ENCODE results near the gene MAPKAPK3.
A peak's percentile ranks its signal among the peaks of the same experiment; 100 is the strongest.

MAPKAPK3 gene
- total RNA-seq = 41.2 to 60.6 (median 55.0) reads per million in 3 donors

- no peaks in the 10 kb centered on the region for H3K9me3 ChIP-seq (ENCODE audit: control insufficient read depth, low read length)
- peak within 1 kb of the TSS; percentile 90 for H3K4me3 ChIP-seq (ENCODE audit: insufficient read depth, low read depth, low read length, poor library complexity, severe bottlenecking)
- H3K4me1 ChIP-seq (ENCODE audit: control insufficient read depth, insufficient read depth, low read length, poor library complexity, severe bottlenecking) = peaks cover 70% of the 10 kb centered on the region
- DNase-seq = no peak
- peak within 1 kb of the TSS; percentile 88 for H3K27ac ChIP-seq (ENCODE audit: insufficient read depth, low read length, poor library complexity, severe bottlenecking)
- H3K27me3 ChIP-seq (replicated peaks; ENCODE audit: control insufficient read depth, insufficient read depth, low read length, poor library complexity, severe bottlenecking) = no peaks in the 10 kb centered on the region
- H3K36me3 ChIP-seq (ENCODE audit: control insufficient read depth, insufficient read depth, low read length) = no peaks in the 10 kb centered on the region
Measured at GRCh38 chr3:50617096-50617791, at the start of gene MAPKAPK3. TSS of gene MAPKAPK3 (plus strand) at chr3:50617151. CDS start at chr3:50617566, 415 bp downstream.

- Histone ChIP-seq H3K27ac (ENCODE audit: insufficient read depth, low read length, poor library complexity, severe bottlenecking) (peak within 1 kb of the TSS; percentile 79), H3K27me3 (replicated peaks; ENCODE audit: control insufficient read depth, insufficient read depth, low read length, poor library complexity, severe bottlenecking) (no peaks in the 10 kb centered on the region), H3K9me3 (ENCODE audit: control insufficient read depth, low read length) (no peaks in the 10 kb centered on the region), H3K4me1 (ENCODE audit: control insufficient read depth, insufficient read depth, low read length, poor library complexity, severe bottlenecking) (peaks cover 40% of the 10 kb centered on the region), H3K36me3 (ENCODE audit: control insufficient read depth, insufficient read depth, low read length) (no peaks in the 10 kb centered on the region), H3K4me3 (ENCODE audit: insufficient read depth, low read depth, low read length, poor library complexity, severe bottlenecking) (peak within 1 kb of the TSS; percentile 68)
- peak; percentile 88 to 93 (median 90) for DNase-seq
Measured at GRCh38 chr3:50567386-50568167, 49.4 kb upstream of the MAPKAPK3 start, which contains the start of gene C3orf18. TSS of gene C3orf18 (minus strand) at chr3:50567747. CDS start at chr3:50565699, 2,048 bp downstream.

- Histone ChIP-seq H3K27ac (ENCODE audit: insufficient read depth, low read length, poor library complexity, severe bottlenecking) (peak within 1 kb of the TSS; percentile 79), H3K9me3 (ENCODE audit: control insufficient read depth, low read length) (no peaks in the 10 kb centered on the region), H3K36me3 (ENCODE audit: control insufficient read depth, insufficient read depth, low read length) (no peaks in the 10 kb centered on the region), H3K4me3 (ENCODE audit: insufficient read depth, low read depth, low read length, poor library complexity, severe bottlenecking) (peak within 1 kb of the TSS; percentile 68), H3K27me3 (replicated peaks; ENCODE audit: control insufficient read depth, insufficient read depth, low read length, poor library complexity, severe bottlenecking) (no peaks in the 10 kb centered on the region), H3K4me1 (ENCODE audit: control insufficient read depth, insufficient read depth, low read length, poor library complexity, severe bottlenecking) (peaks cover 56% of the 10 kb centered on the region)
- peak; percentile 84 to 91 (median 86) for DNase-seq
Measured at GRCh38 chr3:50568947-50569749, 47.8 kb upstream of the MAPKAPK3 start, which contains the start of gene HEMK1. TSS of gene HEMK1 (plus strand) at chr3:50569522. CDS start at chr3:50571105, 1,583 bp downstream.

- peaks cover 71% of the 10 kb centered on the region for H3K4me1 ChIP-seq (ENCODE audit: control insufficient read depth, insufficient read depth, low read length, poor library complexity, severe bottlenecking)
- H3K4me3 ChIP-seq (ENCODE audit: insufficient read depth, low read depth, low read length, poor library complexity, severe bottlenecking) = no peak overlapping the region
- no peak for DNase-seq
Measured at GRCh38 chr3:50570508-50571279, 46.3 kb upstream of the MAPKAPK3 start.

GRCh38 chr3:50571486-50571885, 45.5 kb upstream of the MAPKAPK3 start:
- Histone ChIP-seq H3K36me3 (ENCODE audit: control insufficient read depth, insufficient read depth, low read length) (no peaks in the 10 kb centered on the region), H3K4me1 (ENCODE audit: control insufficient read depth, insufficient read depth, low read length, poor library complexity, severe bottlenecking) (peaks cover 77% of the 10 kb centered on the region)

More at GRCh38 chr3:50570508-50571279, 46.3 kb upstream of the MAPKAPK3 start:
- Histone ChIP-seq H3K9me3 (ENCODE audit: control insufficient read depth, low read length) (no peaks in the 10 kb centered on the region), H3K27me3 (replicated peaks; ENCODE audit: control insufficient read depth, insufficient read depth, low read length, poor library complexity, severe bottlenecking) (no peaks in the 10 kb centered on the region), H3K36me3 (ENCODE audit: control insufficient read depth, insufficient read depth, low read length) (no peaks in the 10 kb centered on the region), H3K27ac (ENCODE audit: insufficient read depth, low read length, poor library complexity, severe bottlenecking) (peak overlapping the region; percentile 77)

GRCh38 chr3:50572158-50572557, 44.8 kb upstream of the MAPKAPK3 start:
- H3K4me1 ChIP-seq (ENCODE audit: control insufficient read depth, insufficient read depth, low read length, poor library complexity, severe bottlenecking) = peaks cover 72% of the 10 kb centered on the region
- DNase-seq = peak; percentile 62 to 69 (median 65)
- peak overlapping the region; percentile 6 for H3K4me3 ChIP-seq (ENCODE audit: insufficient read depth, low read depth, low read length, poor library complexity, severe bottlenecking)
- no peaks in the 10 kb centered on the region for H3K36me3 ChIP-seq (ENCODE audit: control insufficient read depth, insufficient read depth, low read length)
- no peaks in the 10 kb centered on the region for H3K9me3 ChIP-seq (ENCODE audit: control insufficient read depth, low read length)
- H3K27me3 ChIP-seq (replicated peaks; ENCODE audit: control insufficient read depth, insufficient read depth, low read length, poor library complexity, severe bottlenecking) = no peaks in the 10 kb centered on the region
- peak overlapping the region; percentile 63 for H3K27ac ChIP-seq (ENCODE audit: insufficient read depth, low read length, poor library complexity, severe bottlenecking)

More at GRCh38 chr3:50571486-50571885, 45.5 kb upstream of the MAPKAPK3 start:
- Histone ChIP-seq H3K27ac (ENCODE audit: insufficient read depth, low read length, poor library complexity, severe bottlenecking) (no peak overlapping the region), H3K9me3 (ENCODE audit: control insufficient read depth, low read length) (no peaks in the 10 kb centered on the region), H3K27me3 (replicated peaks; ENCODE audit: control insufficient read depth, insufficient read depth, low read length, poor library complexity, severe bottlenecking) (no peaks in the 10 kb centered on the region), H3K4me3 (ENCODE audit: insufficient read depth, low read depth, low read length, poor library complexity, severe bottlenecking) (no peak overlapping the region)
- DNase-seq = no peak

GRCh38 chr3:50572801-50573371, 44.1 kb upstream of the MAPKAPK3 start:
- Histone ChIP-seq H3K4me1 (ENCODE audit: control insufficient read depth, insufficient read depth, low read length, poor library complexity, severe bottlenecking) (peaks cover 71% of the 10 kb centered on the region), H3K36me3 (ENCODE audit: control insufficient read depth, insufficient read depth, low read length) (no peaks in the 10 kb centered on the region), H3K27me3 (replicated peaks; ENCODE audit: control insufficient read depth, insufficient read depth, low read length, poor library complexity, severe bottlenecking) (no peaks in the 10 kb centered on the region), H3K4me3 (ENCODE audit: insufficient read depth, low read depth, low read length, poor library complexity, severe bottlenecking) (peak overlapping the region; percentile 6), H3K27ac (ENCODE audit: insufficient read depth, low read length, poor library complexity, severe bottlenecking) (peak overlapping the region; percentile 63), H3K9me3 (ENCODE audit: control insufficient read depth, low read length) (no peaks in the 10 kb centered on the region)
- no peak for DNase-seq

GRCh38 chr3:50573566-50574443, 43.1 kb upstream of the MAPKAPK3 start:
- peak overlapping the region; percentile 7 for H3K4me3 ChIP-seq (ENCODE audit: insufficient read depth, low read depth, low read length, poor library complexity, severe bottlenecking)
- DNase-seq = peak in 1 of 3 donors; percentile 7
- no peaks in the 10 kb centered on the region for H3K9me3 ChIP-seq (ENCODE audit: control insufficient read depth, low read length)
- no peaks in the 10 kb centered on the region for H3K27me3 ChIP-seq (replicated peaks; ENCODE audit: control insufficient read depth, insufficient read depth, low read length, poor library complexity, severe bottlenecking)
- H3K4me1 ChIP-seq (ENCODE audit: control insufficient read depth, insufficient read depth, low read length, poor library complexity, severe bottlenecking) = peaks cover 68% of the 10 kb centered on the region
- peaks cover 8% of the 10 kb centered on the region for H3K36me3 ChIP-seq (ENCODE audit: control insufficient read depth, insufficient read depth, low read length)
- H3K27ac ChIP-seq (ENCODE audit: insufficient read depth, low read length, poor library complexity, severe bottlenecking) = peak overlapping the region; percentile 63
